ENCODE data around the gene DSCAM.

The DSCAM gene

DNA sequence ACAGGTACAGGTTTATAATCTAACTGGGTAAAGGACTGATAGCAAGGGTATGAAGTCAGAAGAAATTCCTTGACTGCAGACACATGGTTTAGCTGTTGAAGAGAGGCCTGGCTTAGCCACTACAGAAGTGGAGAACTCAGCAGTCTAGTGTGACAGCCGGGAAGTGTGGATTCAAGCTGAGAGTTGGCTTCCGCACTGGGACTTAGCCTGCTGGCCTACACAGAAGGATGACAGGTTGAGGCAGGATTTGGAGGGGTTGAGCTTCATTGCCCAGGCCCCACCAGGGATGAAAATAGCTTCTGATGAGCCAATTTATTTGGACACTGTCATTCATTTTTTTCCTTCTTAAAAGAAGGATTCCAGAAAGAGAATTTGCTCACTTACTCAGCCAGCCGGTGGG is 695.3 kb downstream of the DSCAM start:
- DNase-seq, result peak; percentile 9 to 54

DNA sequence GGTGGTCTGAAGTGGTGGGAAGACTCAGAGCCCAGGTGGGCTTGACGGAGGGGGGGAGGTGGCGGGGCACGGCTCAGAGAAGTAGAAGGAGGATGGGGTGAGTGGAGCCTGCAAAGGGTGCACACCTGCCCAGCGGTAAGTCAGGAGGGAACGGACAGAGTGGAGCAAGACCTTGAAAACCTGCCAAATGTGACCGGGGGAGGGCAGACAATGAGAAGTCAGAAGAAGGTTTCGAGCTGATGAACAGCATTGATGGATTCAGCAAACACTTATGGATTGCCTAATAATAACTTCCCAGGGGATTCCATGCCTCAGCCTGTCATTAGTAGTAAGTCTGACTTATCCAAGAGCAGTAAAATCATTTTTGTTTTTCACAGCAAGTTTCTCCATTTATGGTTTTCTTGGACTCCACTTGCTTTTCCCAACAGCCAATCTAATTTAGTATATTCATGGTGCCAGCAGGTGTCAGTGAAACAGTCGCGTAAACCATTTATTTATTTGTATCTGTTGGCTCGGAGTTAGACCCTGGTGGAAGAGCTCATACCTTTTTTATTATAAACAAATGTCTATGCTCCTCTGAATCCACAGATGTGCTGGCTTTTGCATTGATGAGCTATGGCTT is 700.6 kb downstream of the DSCAM start:
- DNase-seq, result no peak

DNA sequence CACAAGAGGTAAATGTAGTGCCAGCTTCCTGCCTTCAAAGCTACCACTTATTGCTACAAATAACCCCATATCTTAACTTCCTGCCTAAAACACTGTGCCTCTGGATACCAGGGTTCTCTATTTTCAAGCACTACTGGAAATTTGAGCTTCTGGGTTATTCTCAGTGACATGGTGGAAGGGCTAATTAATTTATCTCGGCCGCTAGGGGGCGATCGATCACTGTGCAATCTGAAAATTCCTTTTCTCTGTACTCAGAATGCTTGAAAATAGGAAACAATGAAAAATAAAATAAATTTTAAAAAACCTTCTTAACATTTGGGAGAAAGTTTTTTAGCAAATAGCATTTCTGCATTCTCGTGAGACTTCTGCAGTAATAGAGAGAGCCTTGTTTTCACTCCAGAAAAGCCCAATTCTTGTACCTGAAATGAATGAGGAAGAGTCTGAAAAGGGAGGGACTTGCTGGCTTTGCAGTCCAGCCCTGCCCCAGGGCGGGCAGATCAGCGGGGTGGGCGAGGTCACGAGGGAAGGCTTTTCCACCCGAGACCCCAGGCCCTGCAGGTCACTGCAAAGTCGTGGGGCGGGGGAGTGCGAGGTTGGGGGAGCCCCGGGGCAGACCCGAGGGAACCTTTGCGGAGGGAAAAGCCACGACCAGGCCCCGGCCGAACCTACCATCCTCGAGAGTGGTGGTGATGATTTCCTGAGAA is 703.0 kb downstream of the DSCAM start:
- no peak for DNase-seq

DNA sequence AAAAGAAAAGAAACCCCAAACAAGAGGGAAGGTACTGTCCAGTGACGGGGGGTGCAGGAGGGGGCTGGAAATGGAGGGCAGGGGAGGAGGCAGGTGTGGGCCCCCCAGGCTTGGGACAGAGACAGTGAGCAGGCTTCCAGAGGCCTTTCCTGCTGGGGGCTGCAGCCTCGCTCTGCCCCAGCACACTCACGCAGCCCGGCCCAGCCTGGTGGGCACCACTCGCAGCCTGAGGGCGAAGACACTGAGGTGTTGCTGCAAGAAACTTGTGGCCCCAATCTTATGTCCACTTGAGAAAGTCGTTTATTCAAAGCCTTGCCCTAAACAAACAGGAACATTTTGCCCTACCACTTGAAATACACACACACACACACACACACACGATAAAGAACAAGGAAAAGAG is 705.3 kb downstream of the DSCAM start:
- DNase-seq, result no peak

DNA sequence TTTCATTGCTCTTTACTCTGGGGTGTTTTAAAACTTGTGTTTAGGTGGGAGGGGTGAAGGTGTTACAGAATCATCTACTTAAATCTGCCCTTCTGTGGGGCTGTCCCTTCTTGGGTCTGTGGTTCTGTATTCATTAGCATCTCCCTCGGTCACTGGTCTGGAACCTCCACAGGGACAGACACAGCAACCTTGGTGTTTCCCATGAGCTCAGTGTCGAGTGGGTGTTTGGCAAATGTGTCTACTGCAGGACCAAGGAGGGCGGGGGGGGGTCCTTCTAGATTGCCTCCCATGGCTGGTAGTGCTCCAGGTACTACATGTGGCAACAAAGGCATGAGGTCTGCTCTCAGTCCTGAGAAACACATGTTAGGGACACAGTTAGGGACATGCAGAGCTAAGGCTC is 706.3 kb downstream of the DSCAM start:
- no peak for DNase-seq

DNA sequence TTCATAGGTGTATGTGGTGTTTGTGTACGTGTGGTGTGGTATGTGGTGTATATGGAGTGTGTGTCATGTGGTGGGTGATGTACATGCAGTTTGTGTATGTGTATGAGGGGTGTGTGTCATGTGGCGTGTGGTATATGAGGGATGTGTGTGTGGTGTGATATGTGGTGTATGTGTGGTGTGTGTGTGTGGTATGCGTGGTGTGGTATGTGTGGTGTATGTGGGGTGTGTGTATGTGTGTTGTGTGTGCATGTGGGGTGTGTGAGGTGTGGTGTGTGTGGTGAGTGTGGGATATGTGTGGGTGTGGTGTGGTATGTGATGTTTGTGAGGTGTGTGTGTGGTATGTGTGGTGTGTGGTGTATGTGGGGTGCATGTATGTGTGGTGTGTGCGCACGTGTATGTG is 707.3 kb downstream of the DSCAM start:
- no peak for DNase-seq

DNA sequence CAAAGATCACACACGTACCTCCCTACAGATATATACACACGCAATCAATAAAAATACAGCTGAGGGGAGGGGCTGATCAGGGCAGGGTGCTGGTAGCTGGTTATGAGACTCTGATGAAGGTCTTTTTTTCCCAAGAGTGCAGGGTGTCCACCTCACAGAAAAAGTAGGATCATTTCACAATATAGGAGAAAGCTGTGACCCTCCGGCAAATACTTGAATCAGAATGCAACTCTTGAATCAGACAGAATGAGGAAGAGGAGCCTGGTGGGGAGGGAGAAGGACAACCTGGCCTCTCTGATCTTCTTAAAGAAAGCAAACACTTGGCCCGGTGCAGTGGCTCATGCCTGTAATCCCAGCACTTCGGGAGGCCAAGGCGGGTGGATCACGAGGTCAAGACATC is 710.4 kb downstream of the DSCAM start:
- no peak for DNase-seq

DNA sequence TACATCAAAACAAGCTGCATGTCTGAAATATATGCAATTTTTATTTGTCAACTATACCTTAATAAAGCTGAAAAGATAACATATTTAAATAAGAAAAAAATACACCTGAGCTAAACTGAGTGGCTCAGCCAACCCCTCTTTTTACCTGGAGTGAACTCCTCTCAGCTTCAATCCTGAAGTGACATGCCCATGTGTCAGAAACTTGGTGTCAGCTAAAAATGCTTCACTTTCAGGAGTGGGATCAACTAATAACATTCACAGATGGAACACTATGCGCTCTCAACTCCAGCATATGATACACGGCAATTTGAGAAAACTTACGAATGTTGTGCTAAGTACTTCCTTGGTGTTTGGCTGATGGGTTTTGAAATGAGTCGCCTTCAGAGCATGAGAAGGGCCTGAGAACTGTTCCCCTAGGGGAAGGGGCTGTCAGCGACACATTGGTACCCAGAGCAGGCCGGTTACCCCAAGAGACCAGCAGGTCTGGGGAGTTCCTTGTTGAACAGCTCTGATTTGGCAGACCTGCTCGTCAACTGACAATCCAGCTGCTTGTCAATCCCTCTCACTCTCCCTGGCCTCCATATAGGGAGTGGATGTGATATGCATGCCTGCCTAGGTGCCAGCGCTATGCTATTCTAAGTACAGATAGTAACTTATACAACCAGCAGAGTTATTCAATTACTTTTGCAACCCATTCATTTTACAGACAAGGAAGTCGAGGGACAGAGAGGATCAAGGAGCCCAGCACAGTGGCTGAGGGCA is 712.0 kb downstream of the DSCAM start:
- no peak for DNase-seq

DNA sequence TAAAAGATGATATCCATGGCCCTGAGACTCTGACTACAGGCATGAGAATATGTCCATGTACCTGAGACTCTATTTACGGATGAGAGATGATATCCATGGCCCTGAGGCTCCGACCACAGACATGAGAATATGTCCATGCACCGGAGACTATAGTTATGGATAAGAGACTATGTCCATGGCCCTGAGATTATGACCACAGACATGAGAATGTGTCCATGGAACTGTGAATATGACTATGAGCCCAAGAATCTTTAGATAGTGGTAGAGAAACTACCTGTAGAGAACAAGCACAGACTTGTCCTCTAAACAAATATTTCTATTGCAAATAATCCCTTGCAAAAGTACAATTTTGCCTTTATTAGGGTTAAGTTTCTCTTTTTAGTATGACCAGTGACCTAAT is 716.5 kb downstream of the DSCAM start:
- DNase-seq, result no peak

DNA sequence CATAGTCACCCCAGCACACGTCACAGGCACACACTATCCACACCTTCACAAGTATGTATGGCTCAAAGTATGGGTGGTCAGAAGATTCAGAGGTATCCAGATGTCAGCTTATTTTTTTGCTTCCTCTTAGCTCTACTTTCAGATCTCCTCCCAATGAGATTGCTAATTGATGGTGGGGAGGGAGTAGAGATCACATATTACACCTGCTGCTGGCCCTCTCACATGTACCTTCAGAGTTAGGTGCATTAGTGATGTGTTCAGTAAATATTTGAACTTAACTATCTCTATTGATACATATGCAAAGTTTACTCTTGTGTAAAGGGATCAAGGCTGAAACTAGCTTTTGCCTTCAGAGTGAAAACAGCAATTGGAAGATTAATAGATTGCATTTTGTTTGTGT is 717.1 kb downstream of the DSCAM start:
- no peak for DNase-seq

DNA sequence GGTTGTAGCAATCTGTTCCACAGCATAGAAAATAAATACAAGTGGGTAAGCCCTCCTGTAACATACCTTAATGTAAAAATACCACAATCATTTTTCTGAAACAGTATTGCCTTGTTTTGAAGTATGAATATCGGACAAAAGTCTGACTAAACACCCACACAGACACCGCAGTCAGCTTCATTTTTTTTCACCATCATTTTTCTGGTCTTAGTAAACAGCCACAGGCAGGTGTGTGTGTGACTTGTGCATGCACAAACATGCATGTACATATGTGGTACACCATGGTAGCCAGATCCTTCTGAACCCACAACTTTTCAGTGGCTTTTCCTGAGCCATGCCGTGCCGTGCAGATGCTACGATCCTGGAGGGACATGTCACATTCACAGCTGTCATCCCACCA is 718.1 kb downstream of the DSCAM start:
- no peak for DNase-seq

DNA sequence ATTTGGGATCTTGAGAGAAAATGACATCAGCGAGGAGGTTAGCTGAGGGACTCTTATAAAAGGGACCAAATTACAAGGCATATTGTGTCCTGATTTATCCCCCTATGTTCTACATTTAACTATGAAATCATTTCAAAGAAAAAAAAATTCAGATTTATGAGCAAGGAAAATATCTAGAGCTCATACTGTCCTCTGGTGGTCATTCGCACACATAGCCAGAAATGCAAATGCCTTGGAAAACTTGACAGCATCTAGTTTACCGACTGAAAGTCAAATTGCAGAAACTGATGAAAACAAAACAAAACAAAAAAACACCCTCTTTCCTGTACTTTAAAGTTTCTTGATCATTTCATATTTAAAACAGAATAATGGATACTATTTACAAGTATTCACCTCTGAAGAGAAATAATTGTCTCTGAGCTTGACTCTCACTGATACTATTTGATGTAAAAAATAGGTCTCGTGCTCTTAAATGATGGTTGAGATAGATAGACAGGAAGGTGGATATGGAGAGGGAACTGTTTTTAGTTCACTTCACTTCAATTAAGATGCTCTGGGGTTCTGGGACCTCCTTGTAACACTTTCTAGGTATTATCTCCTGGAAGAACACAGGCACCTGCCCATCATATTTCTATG is 725.9 kb downstream of the DSCAM start:
- DNase-seq, result no peak

DNA sequence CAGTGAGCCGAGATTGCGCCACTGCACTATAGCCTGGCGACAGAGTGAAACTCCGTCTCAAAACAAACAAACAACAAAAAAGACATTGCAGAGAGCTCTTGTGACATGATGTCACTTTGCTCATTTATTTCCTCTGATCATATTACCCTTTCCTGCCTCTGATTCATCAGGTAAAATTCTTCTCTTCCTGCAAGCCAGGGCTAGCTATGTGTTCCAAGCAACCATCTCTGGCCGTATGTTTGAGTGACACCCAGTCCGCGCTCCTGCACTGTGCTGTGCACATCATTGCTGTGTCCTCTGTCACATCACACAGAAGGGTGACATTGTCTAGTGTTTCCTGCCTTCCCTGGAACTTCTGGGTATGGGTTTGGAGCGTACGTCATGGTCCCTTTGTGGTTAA is 728.4 kb downstream of the DSCAM start:
- no peak for DNase-seq

DNA sequence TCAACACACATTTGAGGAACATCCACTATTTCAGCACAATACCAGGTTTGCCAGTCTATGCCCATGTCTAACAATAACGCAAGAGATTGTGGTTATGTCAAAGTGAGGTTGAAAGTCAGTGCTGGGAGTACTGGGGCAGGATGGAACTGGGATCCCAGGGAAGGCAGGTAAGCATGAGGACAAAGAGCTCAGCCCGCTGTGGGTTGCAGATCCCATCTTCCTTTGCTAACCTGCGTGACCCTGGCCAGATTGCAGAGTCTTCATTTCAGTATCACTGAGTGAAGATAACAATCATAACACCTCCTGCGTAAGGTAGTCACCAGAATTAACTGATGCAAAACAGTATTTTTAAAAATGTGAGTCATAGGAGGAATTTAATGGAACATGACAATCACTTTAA is 729.7 kb downstream of the DSCAM start:
- DNase-seq, result no peak

DNA sequence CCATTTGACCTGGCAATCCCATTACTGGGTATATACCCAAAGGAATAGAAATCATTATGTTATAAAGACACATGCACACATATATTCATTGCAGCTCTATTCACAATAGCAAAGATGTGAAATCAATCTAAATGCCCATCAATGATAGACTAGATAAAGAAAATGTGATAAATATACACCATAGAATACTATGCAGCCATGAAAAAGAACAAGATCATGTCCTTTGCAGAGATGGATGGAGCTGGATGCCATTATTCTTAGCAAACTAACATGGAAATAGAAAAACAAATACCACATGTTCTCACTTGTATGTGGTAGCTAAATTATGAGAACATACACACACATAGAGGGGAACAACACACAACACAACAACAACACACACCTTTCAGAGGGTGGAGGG is 731.2 kb downstream of the DSCAM start:
- DNase-seq, result no peak

DNA sequence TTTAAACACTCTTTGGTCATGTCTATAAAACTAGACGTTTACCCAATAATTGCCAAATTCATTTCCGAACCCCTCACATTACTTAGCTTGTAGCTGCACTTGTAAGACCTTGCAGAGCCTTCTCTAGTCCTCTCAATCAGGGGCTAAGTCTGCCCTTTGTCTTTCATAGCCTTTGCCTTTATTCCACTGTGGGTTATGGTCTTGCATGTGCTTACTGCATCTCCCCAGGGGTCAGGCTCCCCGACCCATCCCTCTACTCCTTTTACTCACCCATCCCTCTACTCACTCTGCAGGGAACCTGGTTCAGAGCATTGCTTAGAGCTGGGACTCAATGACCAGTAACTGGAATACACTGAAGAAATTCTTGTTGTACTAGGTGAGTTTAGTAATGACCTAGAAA is 744.3 kb downstream of the DSCAM start:
- DNase-seq, result no peak

DNA sequence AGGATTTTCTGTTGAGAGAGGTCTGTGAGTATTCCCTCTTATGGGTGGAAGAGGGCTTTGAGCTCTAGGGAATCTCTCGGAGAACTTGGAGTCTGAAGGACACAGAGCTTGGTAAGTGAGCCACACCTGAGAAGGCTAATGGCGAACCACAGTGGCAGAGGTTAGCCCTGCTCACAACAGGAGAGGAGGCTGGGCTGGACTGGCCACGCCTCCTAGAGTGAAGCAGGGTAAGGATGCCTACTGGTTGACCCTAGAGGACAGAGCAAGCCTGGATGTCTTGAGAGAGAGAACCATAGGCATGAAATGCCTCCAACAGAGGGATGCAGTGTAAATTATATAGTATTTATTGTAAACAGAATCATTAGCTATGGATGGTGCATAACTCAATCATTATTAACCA is 747.1 kb downstream of the DSCAM start:
- DNase-seq, result no peak

DNA sequence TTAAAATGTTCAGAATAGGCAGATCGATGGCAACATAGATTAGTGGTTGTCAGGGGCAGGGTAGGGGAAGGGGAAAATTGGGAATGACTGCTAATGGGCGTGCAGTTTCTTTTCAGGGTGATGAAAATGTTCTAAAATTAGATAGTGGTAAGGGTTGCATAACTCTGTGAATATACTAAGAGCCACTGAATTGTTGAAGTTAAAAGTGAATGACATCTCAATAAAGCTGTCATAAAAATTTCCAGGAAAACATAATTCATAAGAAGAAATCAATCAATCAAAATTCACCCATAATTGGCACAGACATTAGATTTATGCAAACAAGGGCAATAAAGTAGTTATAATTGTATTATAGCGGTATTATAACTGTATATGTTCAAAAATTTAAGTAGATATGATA is 751.5 kb downstream of the DSCAM start:
- DNase-seq, result no peak

DNA sequence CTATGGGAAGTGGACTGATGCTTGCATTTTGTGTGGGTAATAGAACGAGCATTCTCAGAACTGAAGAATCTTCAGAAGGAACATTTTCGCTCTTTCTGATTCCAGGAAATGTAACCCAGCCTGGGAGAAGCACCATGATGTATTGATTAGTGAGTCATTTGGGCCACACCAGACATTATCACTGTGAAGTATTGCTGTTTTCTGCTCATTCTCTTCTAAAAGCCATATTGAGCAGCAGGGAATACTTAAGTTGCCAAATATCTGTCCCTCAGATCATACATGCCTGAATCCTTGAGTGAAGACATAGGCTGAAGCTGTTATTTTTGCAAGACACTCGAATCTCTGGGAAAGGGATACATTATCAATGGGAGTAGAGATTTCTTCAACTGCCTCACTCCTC is 766.6 kb downstream of the DSCAM start:
- no peak for DNase-seq

DNA sequence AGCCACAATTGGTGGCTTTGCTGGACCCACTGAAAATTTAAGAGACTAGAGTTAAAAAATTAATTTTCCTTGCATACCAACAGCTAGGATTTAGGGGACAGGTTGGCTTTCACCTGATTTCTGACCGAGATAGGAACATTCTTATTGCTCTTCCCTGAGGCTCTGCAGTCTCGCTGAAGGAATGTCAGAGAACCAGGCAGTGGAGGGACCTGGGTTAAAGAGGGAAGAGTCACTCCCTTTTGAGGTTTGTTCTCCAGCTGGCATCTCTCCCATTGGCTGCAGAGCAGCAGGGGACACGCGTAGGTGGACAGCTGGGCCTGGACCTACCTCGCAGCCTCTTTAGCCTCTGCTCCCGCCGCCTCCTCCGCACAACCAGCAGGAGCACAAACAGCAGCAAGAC is 772.2 kb downstream of the DSCAM start:
- DNase-seq, result no peak

DNA sequence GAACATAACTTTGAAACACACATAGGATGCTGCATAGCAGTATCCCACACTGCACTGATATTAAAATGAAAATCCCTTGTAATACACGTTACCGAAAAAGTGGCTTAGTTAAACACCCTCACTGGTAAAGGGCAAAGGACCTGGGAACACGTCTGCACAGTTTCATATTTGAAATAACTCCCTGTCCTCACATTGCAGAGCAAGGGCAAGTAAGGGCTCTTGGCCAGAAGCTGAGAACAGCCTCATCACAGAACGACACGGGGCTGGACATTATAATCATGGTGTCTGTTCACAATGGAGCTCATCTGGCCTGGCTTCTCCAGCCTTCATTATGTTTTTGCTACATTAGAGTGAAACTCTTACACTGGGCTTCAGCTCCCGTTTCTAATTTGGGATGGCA is 772.8 kb downstream of the DSCAM start:
- DNase-seq, result no peak

DNA sequence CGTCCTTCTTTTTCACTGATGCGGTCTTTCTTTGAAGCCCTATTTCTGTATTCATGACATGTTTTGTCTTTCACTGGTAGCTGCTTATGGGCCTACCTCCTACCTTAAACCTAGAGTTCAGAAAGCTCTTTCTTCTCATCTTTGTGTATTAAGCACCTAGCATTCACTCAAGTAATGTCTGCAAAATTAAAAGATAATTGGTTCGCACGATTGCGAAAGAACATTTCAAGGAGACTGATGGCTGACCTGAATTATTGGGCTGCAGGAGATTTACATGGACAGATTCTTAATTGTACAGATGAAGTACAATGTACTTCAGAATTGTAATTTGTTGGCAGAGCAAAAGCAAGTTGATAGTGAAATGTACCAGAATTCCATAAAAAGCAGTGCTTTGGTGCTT is 773.3 kb downstream of the DSCAM start:
- no peak for DNase-seq

DNA sequence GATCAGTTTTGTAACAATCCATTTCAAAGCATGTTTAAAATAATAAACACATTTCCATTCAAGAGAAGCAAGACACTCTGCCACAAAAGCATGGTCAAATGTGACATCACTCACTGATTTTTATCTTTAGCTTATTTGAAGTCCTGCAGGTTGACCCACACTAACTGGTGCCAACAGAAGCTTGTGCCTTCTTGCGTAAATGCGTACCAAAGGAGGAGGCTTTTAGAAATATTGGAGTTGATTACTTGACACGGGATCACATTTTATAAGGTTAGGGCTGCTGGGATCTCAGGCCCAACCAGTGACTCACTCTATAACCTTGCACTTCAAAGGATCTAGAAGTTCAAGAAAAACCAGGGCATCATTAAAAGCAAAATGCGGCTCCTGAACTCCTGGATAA is 776.1 kb downstream of the DSCAM start:
- no peak for DNase-seq

DNA sequence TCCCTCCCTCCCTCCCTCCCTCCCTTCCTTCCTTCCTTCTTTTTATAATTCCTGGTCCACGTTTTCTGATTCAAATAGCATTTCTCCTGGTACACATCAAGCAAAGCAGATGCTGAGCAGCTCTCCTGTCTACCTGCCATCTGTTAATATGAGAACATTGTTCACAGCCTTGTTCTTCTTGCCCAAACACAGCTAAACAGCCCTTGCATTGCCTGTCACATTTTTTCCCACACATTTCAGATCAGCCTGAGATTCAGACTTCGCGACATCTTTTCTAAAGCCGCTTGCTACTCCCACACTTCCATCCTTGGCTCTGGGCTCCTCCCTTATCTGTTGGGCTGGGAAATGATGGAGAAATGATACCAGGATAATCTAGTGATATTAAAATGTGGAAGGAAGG is 779.2 kb downstream of the DSCAM start:
- no peak for DNase-seq
